A673 (cell line): ENCODE measurements around the gene KLRK1.

Source experiments
- CTCF ChIP-seq: fragments of 300-800, 200-600 bp; sonication (generic); conservative IDR thresholded peaks from 2 replicates; pipeline ENCODE4 v1.5.1; 2017; ENCODE audit warnings: low read depth, mild to moderate bottlenecking, antibody characterized with exemption, low read length, moderate library complexity, mixed read lengths
- EZH2 ChIP-seq: fragments of 200-600 bp; sonication (generic); IDR thresholded peaks from 2 replicates; pipeline ENCODE4 v1.6.1; 2017; ENCODE audit warnings: borderline replicate concordance, low read depth, mild to moderate bottlenecking, mixed read lengths, antibody characterized with exemption, low read length; ENCODE audit not compliant: poor library complexity, severe bottlenecking

GRCh38 chr12:10392394-10392930 lies 2.6 kb upstream of the KLRK1 start:
- no peak for TF ChIP-seq CTCF
- TF ChIP-seq EZH2, result no peak
